ENCODE measurements around the gene TTLL3.

TTLL3 gene

GRCh38 chr3:9809615-9810432 lies at the start of gene TTLL3:
Gene TTLL3, plus strand, starts transcription at chr3:9810262. Its CDS starts 400 bp downstream, at chr3:9810662.
- TF ChIP-seq YY1 (IDR thresholded peaks at IDR 0.05; ENCODE audit: insufficient read depth, insufficient read length) (no peak), SUZ12 (IDR thresholded peaks at IDR 0.05; ENCODE audit: extremely low read depth, insufficient read depth, insufficient read length) (no peak), ZNF274 (IDR thresholded peaks at IDR 0.05; ENCODE audit: low read depth, low read length) (no peak)
- Histone ChIP-seq H3K9me3 (ENCODE audit: insufficient read depth, low read length) (no peaks in the 10 kb centered on the region), H3K4me3 (ENCODE audit: insufficient read length, low read depth) (peak within 1 kb of the TSS; percentile 55), H3K36me3 (ENCODE audit: insufficient read depth, insufficient read length, low read length) (peaks cover 36% of the 10 kb centered on the region), H3K4me1 (ENCODE audit: insufficient read depth, insufficient read length) (peaks cover 6% of the 10 kb centered on the region), H3K9ac (ENCODE audit: insufficient read length, low read depth) (peak within 1 kb of the TSS; percentile 84), H3K27me3 (ENCODE audit: insufficient read depth, insufficient read length) (peaks cover 17% of the 10 kb centered on the region)
- no peak for DNase-seq (ENCODE audit: low read depth, low spot score)

GRCh38 chr3:9760779-9761505 lies 49.1 kb upstream of the TTLL3 start:
- H3K27me3 ChIP-seq (ENCODE audit: insufficient read depth, insufficient read length) = no peaks in the 10 kb centered on the region
- DNase-seq (ENCODE audit: low read depth, low spot score) = no peak
- TF ChIP-seq YY1 (IDR thresholded peaks at IDR 0.05; ENCODE audit: insufficient read depth, insufficient read length) (no peak), SUZ12 (IDR thresholded peaks at IDR 0.05; ENCODE audit: extremely low read depth, insufficient read depth, insufficient read length) (no peak), ZNF274 (IDR thresholded peaks at IDR 0.05; ENCODE audit: low read depth, low read length) (no peak)

GRCh38 chr3:9761919-9762318 lies 48.1 kb upstream of the TTLL3 start:
- Histone ChIP-seq H3K27me3 (ENCODE audit: insufficient read depth, insufficient read length) (no peaks in the 10 kb centered on the region), H3K9me3 (ENCODE audit: insufficient read depth, low read length) (no peaks in the 10 kb centered on the region), H3K4me1 (ENCODE audit: insufficient read depth, insufficient read length) (peaks cover 5% of the 10 kb centered on the region), H3K4me3 (ENCODE audit: insufficient read length, low read depth) (no peak overlapping the region), H3K9ac (ENCODE audit: insufficient read length, low read depth) (no peak overlapping the region), H3K36me3 (ENCODE audit: insufficient read depth, insufficient read length, low read length) (peaks cover 59% of the 10 kb centered on the region)
- no peak for DNase-seq (ENCODE audit: low read depth, low spot score)
- TF ChIP-seq YY1 (IDR thresholded peaks at IDR 0.05; ENCODE audit: insufficient read depth, insufficient read length) (no peak), SUZ12 (IDR thresholded peaks at IDR 0.05; ENCODE audit: extremely low read depth, insufficient read depth, insufficient read length) (no peak), ZNF274 (IDR thresholded peaks at IDR 0.05; ENCODE audit: low read depth, low read length) (no peak)

More at GRCh38 chr3:9760779-9761505, 49.1 kb upstream of the TTLL3 start:
- Histone ChIP-seq H3K4me1 (ENCODE audit: insufficient read depth, insufficient read length) (peaks cover 4% of the 10 kb centered on the region), H3K9me3 (ENCODE audit: insufficient read depth, low read length) (no peaks in the 10 kb centered on the region), H3K36me3 (ENCODE audit: insufficient read depth, insufficient read length, low read length) (peaks cover 69% of the 10 kb centered on the region), H3K9ac (ENCODE audit: insufficient read length, low read depth) (no peak overlapping the region), H3K4me3 (ENCODE audit: insufficient read length, low read depth) (no peak overlapping the region)

- H3K9ac ChIP-seq (ENCODE audit: insufficient read length, low read depth) = no peak overlapping the region
- no peak overlapping the region for H3K4me3 ChIP-seq (ENCODE audit: insufficient read length, low read depth)
- peaks cover 5% of the 10 kb centered on the region for H3K4me1 ChIP-seq (ENCODE audit: insufficient read depth, insufficient read length)
- TF ChIP-seq ZNF274 (IDR thresholded peaks at IDR 0.05; ENCODE audit: low read depth, low read length) (no peak), YY1 (IDR thresholded peaks at IDR 0.05; ENCODE audit: insufficient read depth, insufficient read length) (no peak), SUZ12 (IDR thresholded peaks at IDR 0.05; ENCODE audit: extremely low read depth, insufficient read depth, insufficient read length) (no peak)
- no peaks in the 10 kb centered on the region for H3K27me3 ChIP-seq (ENCODE audit: insufficient read depth, insufficient read length)
- DNase-seq (ENCODE audit: low read depth, low spot score) = no peak
- H3K9me3 ChIP-seq (ENCODE audit: insufficient read depth, low read length) = no peaks in the 10 kb centered on the region
- peaks cover 49% of the 10 kb centered on the region for H3K36me3 ChIP-seq (ENCODE audit: insufficient read depth, insufficient read length, low read length)
These were observed 47.2 kb upstream of the TTLL3 start for GRCh38 chr3:9762871-9763270.

GRCh38 chr3:9765865-9766264 lies 44.2 kb upstream of the TTLL3 start:
- H3K9ac ChIP-seq (ENCODE audit: insufficient read length, low read depth) = no peak overlapping the region
- H3K4me1 ChIP-seq (ENCODE audit: insufficient read depth, insufficient read length) = peaks cover 11% of the 10 kb centered on the region
- no peak overlapping the region for H3K4me3 ChIP-seq (ENCODE audit: insufficient read length, low read depth)

GRCh38 chr3:9767418-9767817 lies 42.6 kb upstream of the TTLL3 start:
- Histone ChIP-seq H3K9ac (ENCODE audit: insufficient read length, low read depth) (no peak overlapping the region), H3K36me3 (ENCODE audit: insufficient read depth, insufficient read length, low read length) (peaks cover 16% of the 10 kb centered on the region), H3K4me1 (ENCODE audit: insufficient read depth, insufficient read length) (peaks cover 11% of the 10 kb centered on the region), H3K4me3 (ENCODE audit: insufficient read length, low read depth) (no peak overlapping the region), H3K9me3 (ENCODE audit: insufficient read depth, low read length) (no peaks in the 10 kb centered on the region), H3K27me3 (ENCODE audit: insufficient read depth, insufficient read length) (peaks cover 13% of the 10 kb centered on the region)
- no peak for DNase-seq (ENCODE audit: low read depth, low spot score)
- TF ChIP-seq ZNF274 (IDR thresholded peaks at IDR 0.05; ENCODE audit: low read depth, low read length) (no peak), SUZ12 (IDR thresholded peaks at IDR 0.05; ENCODE audit: extremely low read depth, insufficient read depth, insufficient read length) (no peak), YY1 (IDR thresholded peaks at IDR 0.05; ENCODE audit: insufficient read depth, insufficient read length) (no peak)

More at GRCh38 chr3:9765865-9766264, 44.2 kb upstream of the TTLL3 start:
- Histone ChIP-seq H3K27me3 (ENCODE audit: insufficient read depth, insufficient read length) (peaks cover 13% of the 10 kb centered on the region), H3K36me3 (ENCODE audit: insufficient read depth, insufficient read length, low read length) (peaks cover 26% of the 10 kb centered on the region), H3K9me3 (ENCODE audit: insufficient read depth, low read length) (no peaks in the 10 kb centered on the region)
- TF ChIP-seq SUZ12 (IDR thresholded peaks at IDR 0.05; ENCODE audit: extremely low read depth, insufficient read depth, insufficient read length) = no peak
- no peak for TF ChIP-seq ZNF274 (IDR thresholded peaks at IDR 0.05; ENCODE audit: low read depth, low read length)
- no peak for TF ChIP-seq YY1 (IDR thresholded peaks at IDR 0.05; ENCODE audit: insufficient read depth, insufficient read length)
- no peak for DNase-seq (ENCODE audit: low read depth, low spot score)
